ENCODE measurements around the gene RNF6.

RNF6 gene

GRCh38 chr13:26168237-26168814 lies 53.8 kb downstream of the RNF6 start:
- H3K4me3 ChIP-seq (ENCODE audit: low read depth, low read length) = no peak overlapping the region

- H3K4me3 ChIP-seq (ENCODE audit: low read depth, low read length) = no peak overlapping the region
These were observed 58.3 kb downstream of the RNF6 start for GRCh38 chr13:26163812-26164211.

Measured in iPS-11a (cell line).